ENCODE results near the gene STK17B. TPM values are rescaled to one million over a fixed set of nuclear protein-coding genes. Genes with fewer than 3 reads are reported as not detected.

The STK17B gene
- total and polyA plus RNA-seq, 2 of the 8 experiments (the other 6 are each of a cell fraction or from before 2014, with no cell fraction given), result 1.8 to 10.5 TPM

GRCh38 chr2:196086517-196087368, 84.6 kb downstream of the STK17B start (continued):
- TF ChIP-seq CTCF (IDR thresholded peaks at IDR 0.05; ENCODE audit: control extremely low read depth in 1 of 3, insufficient read depth in 1 of 3, low read depth in 1 of 3, low read length in 3 of 3), result no peak
- TF ChIP-seq YY1 (IDR thresholded peaks at IDR 0.05; ENCODE audit: low read depth, low read length), result no peak
- no peak for TF ChIP-seq RXRA (IDR thresholded peaks at IDR 0.05; ENCODE audit: insufficient read depth, low read depth, low read length)
- no peak for TF ChIP-seq SP2 (IDR thresholded peaks at IDR 0.05; ENCODE audit: low read length)
- TF ChIP-seq SIX5 (IDR thresholded peaks at IDR 0.05; ENCODE audit: low read depth, low read length), result no peak
- no peak for TF ChIP-seq POLR2A (IDR thresholded peaks at IDR 0.05; ENCODE audit: control extremely low read depth in 1 of 2, low read depth in 2 of 2, low read length in 2 of 2)

Measured in H1 (cell line).